PC-9 (cell line): ENCODE data around the gene BET1L. TPM values are rescaled to one million over a fixed set of nuclear protein-coding genes. Genes with fewer than 3 reads are reported as not detected.

Experiments
- BruUV-seq: library from RNA; stranded (reverse); fragments of 400-500 nt; replicated peaks from 2 replicates; lab custom pipeline; 2021; lab: Mats Ljungman, UMichigan
- CTCF ChIA-PET: fragments of 300-600 bp; sonication (Branson Sonifier 250); formaldehyde crosslinking; loops from one replicate; lab custom pipeline; 2022; ENCODE audit warnings: antibody characterized with exemption; lab: Charles Lee
- POLR2A ChIA-PET: fragments of 300-600 bp; sonication (Branson Sonifier 250); formaldehyde crosslinking; loops from one replicate; lab custom pipeline; 2022; ENCODE audit warnings: antibody characterized with exemption; ENCODE audit not compliant: unreplicated experiment; lab: Charles Lee
- DNase-seq, 2 experiments: peaks; one replicate each; pipeline versions ENCODE4 v3.0.0 to v3.0.0-alpha.2; 2015 to 2022; ENCODE audit warnings: mixed read lengths in 1 of 2
- H2AFZ ChIP-seq: fragments of 200-600 bp; sonication (generic); 2 replicates; pipeline ENCODE4 v1.8.1; 2017; ENCODE audit warnings: antibody characterized with exemption
- H3F3A ChIP-seq: fragments of 200-600 bp; sonication (generic); 2 replicates; pipeline ENCODE4 v1.8.1; 2017; ENCODE audit warnings: antibody characterized with exemption, mild to moderate bottlenecking, low read depth; ENCODE audit not compliant: insufficient read depth
- H3K27ac ChIP-seq: fragments of 200-600 bp; sonication (generic); 2 replicates; pipeline ENCODE4 v1.6.1; 2016; ENCODE audit warnings: mixed run types
- H3K27me3 ChIP-seq: fragments of 200-600 bp; sonication (generic); 2 replicates; pipeline ENCODE4 v1.6.1; 2016; ENCODE audit warnings: low read depth, mixed run types; ENCODE audit not compliant: insufficient read depth
- H3K36me3 ChIP-seq: fragments of 200-600 bp; sonication (generic); 2 replicates; pipeline ENCODE4 v1.6.1; 2016; ENCODE audit warnings: low read depth, mixed run types
- H3K4me1 ChIP-seq: fragments of 200-600 bp; sonication (generic); replicated peaks from 2 replicates; pipeline ENCODE4 v1.6.1; 2016; ENCODE audit warnings: mixed run types; ENCODE audit not compliant: insufficient read depth
- H3K4me2 ChIP-seq: fragments of 200-600 bp; sonication (generic); 2 replicates; pipeline ENCODE4 v1.6.1; 2017; ENCODE audit warnings: mixed run types
- H3K4me3 ChIP-seq: fragments of 200-600 bp; sonication (generic); 2 replicates; pipeline ENCODE4 v1.6.1; 2016; ENCODE audit warnings: mixed run types
- H3K79me2 ChIP-seq: fragments of 200-600 bp; sonication (generic); 2 replicates; pipeline ENCODE4 v1.6.1; 2017; ENCODE audit warnings: low read depth, mixed run types
- H3K9me2 ChIP-seq: fragments of 200-600 bp; sonication (generic); 2 replicates; pipeline ENCODE4 v1.8.1; 2017; ENCODE audit warnings: mild to moderate bottlenecking; ENCODE audit not compliant: insufficient read depth
- H3K9me3 ChIP-seq: fragments of 200-600 bp; sonication (generic); 2 replicates; pipeline ENCODE4 v1.8.1; 2016; ENCODE audit warnings: low read depth; ENCODE audit not compliant: insufficient read depth
- H4K20me1 ChIP-seq: fragments of 200-600 bp; sonication (generic); 2 replicates; pipeline ENCODE4 v1.8.1; 2017; ENCODE audit not compliant: insufficient read depth
- EZH2 ChIP-seq: fragments of 200-600 bp; sonication (generic); IDR thresholded peaks from 2 replicates; pipeline ENCODE4 v1.8.0; 2017; ENCODE audit warnings: antibody characterized with exemption, low read depth
- intact Hi-C: fragments of 100-400 bp; cut with micrococcal nuclease; formaldehyde crosslinking; loops from one replicate; pipeline ENCODE4 v1.10.0; 2022; ENCODE audit not compliant: unreplicated experiment
- total RNA-seq: library from RNA; stranded (reverse); gene quantifications from 2 replicates; pipeline ENCODE4 v1.2.3, GENCODE V29; 2021
- TF ChIP-seq, protein P1 (sequence below): fragments of 200-600 bp; sonication (generic); conservative IDR thresholded peaks from 2 replicates; pipeline ENCODE4 v1.6.1; 2017; ENCODE audit warnings: mixed run types, antibody characterized with exemption, mild to moderate bottlenecking, moderate library complexity

The BET1L gene
- total RNA-seq, 1 experiment from 2014 or later = 45.7 TPM

DNA sequence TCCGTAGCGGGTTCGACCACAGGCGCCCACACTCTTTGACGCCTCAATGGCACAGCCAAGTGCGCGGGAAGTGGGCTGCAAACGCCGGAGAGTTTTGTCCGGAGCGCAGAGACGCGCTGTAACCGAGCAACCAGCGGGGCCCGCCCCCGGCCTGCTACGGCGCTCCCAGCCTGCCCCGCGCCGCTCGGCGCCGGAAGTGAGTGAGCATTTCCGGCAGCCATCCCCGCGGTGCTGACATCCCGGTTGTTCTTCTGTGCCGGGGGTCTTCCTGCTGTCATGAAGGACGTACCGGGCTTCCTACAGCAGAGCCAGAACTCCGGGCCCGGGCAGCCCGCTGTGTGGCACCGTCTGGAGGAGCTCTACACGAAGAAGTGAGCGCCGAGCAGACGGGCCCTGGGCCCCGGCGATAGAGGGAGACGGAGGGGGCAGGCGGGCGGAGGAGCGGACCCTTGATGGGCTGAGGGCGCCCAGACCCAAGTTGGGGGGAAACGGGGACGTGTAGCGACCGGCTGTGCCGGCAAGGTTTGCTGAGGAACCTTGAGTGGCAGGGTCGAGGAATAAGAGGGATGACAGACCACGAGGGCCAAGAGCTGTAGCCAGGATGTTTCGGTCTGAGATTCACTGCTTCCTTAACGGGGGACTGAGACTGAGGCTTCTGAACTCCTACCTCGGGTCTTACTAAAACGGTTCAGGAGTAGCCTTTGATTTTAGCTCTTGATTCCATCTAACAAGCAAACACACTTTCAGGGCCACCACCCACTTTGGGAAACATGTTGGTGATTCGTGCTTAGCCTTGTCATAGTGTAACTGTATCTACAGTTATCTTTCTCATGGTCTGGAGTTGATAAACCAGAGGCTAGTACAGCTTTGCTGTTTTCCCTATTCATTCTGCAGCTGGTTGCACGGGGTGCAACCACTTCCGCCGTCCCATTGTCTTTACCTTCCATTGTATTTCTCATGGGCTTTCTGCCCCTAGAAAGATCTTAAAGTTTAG lies 29.9 kb upstream of the BET1L start, which contains the start of gene PSMD13:
TSS of gene PSMD13 (plus strand) at position 203 of the 994 bp plus-strand sequence. CDS start at position 277, 74 bp downstream.
- Histone ChIP-seq H2AFZ (peak within 1 kb of the TSS; percentile 97), H3K79me2 (peaks cover 39% of the 10 kb centered on the region), H3K4me2 (peak within 1 kb of the TSS; percentile 94), H3F3A (peaks cover 8% of the 10 kb centered on the region; the same call in 1 of the 2 replicates), H3K27me3 (no peaks in the 10 kb centered on the region), H3K4me3 (peak within 1 kb of the TSS; percentile 65), H3K36me3 (no peaks in the 10 kb centered on the region), H3K9me3 (no peaks in the 10 kb centered on the region), H3K4me1 (peaks cover 9% of the 10 kb centered on the region), H3K9me2 (no peaks in the 10 kb centered on the region), H3K27ac (peak within 1 kb of the TSS; percentile 66), H4K20me1 (peaks cover 9% of the 10 kb centered on the region; the same call in 1 of the 2 replicates)
- intact Hi-C loops = loop anchor here (1.0 kb wide), 1 partner anchor 30 kb away; the partner anchor contains the start of genes BET1L and RIC8A
- TF ChIP-seq EZH2 = no peak
- TF ChIP-seq, protein P1, sequence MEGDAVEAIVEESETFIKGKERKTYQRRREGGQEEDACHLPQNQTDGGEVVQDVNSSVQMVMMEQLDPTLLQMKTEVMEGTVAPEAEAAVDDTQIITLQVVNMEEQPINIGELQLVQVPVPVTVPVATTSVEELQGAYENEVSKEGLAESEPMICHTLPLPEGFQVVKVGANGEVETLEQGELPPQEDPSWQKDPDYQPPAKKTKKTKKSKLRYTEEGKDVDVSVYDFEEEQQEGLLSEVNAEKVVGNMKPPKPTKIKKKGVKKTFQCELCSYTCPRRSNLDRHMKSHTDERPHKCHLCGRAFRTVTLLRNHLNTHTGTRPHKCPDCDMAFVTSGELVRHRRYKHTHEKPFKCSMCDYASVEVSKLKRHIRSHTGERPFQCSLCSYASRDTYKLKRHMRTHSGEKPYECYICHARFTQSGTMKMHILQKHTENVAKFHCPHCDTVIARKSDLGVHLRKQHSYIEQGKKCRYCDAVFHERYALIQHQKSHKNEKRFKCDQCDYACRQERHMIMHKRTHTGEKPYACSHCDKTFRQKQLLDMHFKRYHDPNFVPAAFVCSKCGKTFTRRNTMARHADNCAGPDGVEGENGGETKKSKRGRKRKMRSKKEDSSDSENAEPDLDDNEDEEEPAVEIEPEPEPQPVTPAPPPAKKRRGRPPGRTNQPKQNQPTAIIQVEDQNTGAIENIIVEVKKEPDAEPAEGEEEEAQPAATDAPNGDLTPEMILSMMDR = no peak
- TSS peak; percentile 50 for BruUV-seq
- ChIA-PET CTCF (interaction anchor here (0.7 kb wide), 1 partner anchor 76 kb away, joined by 13 read pairs; no protein-coding TSS in a partner anchor), POLR2A (interaction anchor here (0.6 kb wide), 2 partner anchors 14 to 22 kb away, joined by 10 to 16 read pairs; no protein-coding TSS in a partner anchor)
- DNase-seq = peak in 1 of 2 experiments; percentile 78

DNA sequence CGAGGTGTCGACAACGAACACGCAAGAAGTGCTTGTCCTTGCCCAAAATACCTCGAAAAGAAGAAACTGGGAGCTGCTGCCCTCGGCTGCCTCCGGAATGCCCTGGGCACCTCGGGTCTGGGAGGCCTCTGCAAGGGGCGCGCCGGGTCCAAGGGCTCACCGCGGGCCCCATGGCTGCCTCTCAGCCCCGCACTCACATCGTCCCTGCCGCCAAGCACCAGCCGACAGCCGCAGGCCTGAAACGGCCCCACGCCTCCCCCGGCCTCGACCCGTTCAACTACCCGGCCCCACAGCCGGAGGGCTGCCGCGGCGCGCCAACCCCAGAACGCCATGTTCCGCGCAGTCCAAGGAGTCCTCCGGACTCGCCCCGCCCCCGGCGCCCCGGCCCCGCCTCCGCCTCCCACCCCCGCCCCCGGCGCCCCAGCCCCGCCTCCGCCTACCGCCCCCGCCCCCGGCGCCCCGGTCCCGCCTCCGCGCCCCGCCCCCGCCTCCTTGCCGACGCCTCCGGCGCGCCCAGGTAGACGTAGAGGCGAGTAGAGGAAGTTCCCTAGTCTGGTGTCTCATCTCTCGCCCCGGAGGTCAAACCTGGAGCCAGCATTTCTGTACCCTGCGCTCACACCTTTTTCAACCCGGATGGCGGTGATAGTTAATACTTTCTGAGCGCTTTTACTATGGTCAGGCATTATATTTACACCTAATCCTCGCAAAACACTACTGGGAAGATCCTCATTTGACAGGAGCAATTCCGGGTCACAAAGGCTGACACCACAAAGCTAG lies 29.0 kb upstream of the BET1L start, which contains the start of gene SIRT3:
TSS of gene SIRT3 (minus strand) at position 346 of the 777 bp plus-strand sequence. CDS start at position 332, 14 bp downstream.
- peak within 1 kb of the TSS; percentile 97 for H2AFZ ChIP-seq
- peaks cover 34% of the 10 kb centered on the region for H3K79me2 ChIP-seq
- H3K27me3 ChIP-seq = no peaks in the 10 kb centered on the region
- intact Hi-C loops = loop anchor here (1.0 kb wide), 1 partner anchor 29 kb away; the partner anchor contains the start of genes BET1L and RIC8A
- peak; percentile 39 to 84 for DNase-seq
- no peaks in the 10 kb centered on the region for H3K9me3 ChIP-seq
- peak within 1 kb of the TSS; percentile 65 for H3K4me3 ChIP-seq
- H3K4me1 ChIP-seq = peaks cover 9% of the 10 kb centered on the region
- TF ChIP-seq, protein P1 = no peak; the same call in 1 of the 2 replicates
- no peak for TF ChIP-seq EZH2
- H3K36me3 ChIP-seq = no peaks in the 10 kb centered on the region
- H4K20me1 ChIP-seq = peaks cover 9% of the 10 kb centered on the region; the same call in 1 of the 2 replicates
- ChIA-PET CTCF (interaction anchor here (0.7 kb wide), 1 partner anchor 76 kb away, joined by 13 read pairs; no protein-coding TSS in a partner anchor), POLR2A (interaction anchor here (0.6 kb wide), 1 partner anchor 21 kb away, joined by 16 read pairs; no protein-coding TSS in a partner anchor)
- peak within 1 kb of the TSS; percentile 66 for H3K27ac ChIP-seq
- H3K4me2 ChIP-seq = peak within 1 kb of the TSS; percentile 94
- peaks cover 8% of the 10 kb centered on the region; the same call in 1 of the 2 replicates for H3F3A ChIP-seq
- H3K9me2 ChIP-seq = no peaks in the 10 kb centered on the region
- no TSS peak for BruUV-seq
